ENCODE results near the gene ANTKMT. TPM values are rescaled to one million over a fixed set of nuclear protein-coding genes. Genes with fewer than 3 reads are reported as not detected.
A peak's percentile ranks its signal among the peaks of the same experiment; 100 is the strongest.

The ANTKMT gene
- total RNA-seq, 1 donor from 2014 or later, result 44.9 TPM

DNA sequence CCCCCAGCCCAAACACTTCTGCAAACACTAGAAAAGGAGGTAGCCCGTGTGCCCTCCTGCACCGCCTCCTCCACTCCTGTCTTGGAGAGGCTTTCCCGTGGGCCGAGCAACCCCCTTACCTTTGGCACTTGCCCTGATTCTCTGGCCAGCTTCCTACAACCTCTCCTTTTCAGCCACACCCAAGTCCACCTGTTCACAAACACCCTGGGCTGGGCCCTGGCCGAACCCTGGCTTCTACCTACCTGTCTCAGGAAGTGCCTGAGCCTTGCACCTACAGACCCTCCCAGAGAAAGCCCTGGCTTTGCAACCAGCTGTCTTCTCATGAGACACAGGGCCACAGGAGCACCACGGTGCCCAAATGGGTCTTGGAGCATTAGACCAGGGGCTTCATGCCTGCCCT lies 2.0 kb upstream of the ANTKMT start:
- peaks cover 12% of the 10 kb centered on the region for H3K4me1 Mint-ChIP-seq (ENCODE audit: low read depth)
- DNase-seq (ENCODE audit: low spot score, unreplicated experiment), result no peak
- H3K9me3 Mint-ChIP-seq (ENCODE audit: low read depth), result no peaks in the 10 kb centered on the region
- no peak overlapping the region for H3K27ac Mint-ChIP-seq
- TF ChIP-seq, protein P1, sequence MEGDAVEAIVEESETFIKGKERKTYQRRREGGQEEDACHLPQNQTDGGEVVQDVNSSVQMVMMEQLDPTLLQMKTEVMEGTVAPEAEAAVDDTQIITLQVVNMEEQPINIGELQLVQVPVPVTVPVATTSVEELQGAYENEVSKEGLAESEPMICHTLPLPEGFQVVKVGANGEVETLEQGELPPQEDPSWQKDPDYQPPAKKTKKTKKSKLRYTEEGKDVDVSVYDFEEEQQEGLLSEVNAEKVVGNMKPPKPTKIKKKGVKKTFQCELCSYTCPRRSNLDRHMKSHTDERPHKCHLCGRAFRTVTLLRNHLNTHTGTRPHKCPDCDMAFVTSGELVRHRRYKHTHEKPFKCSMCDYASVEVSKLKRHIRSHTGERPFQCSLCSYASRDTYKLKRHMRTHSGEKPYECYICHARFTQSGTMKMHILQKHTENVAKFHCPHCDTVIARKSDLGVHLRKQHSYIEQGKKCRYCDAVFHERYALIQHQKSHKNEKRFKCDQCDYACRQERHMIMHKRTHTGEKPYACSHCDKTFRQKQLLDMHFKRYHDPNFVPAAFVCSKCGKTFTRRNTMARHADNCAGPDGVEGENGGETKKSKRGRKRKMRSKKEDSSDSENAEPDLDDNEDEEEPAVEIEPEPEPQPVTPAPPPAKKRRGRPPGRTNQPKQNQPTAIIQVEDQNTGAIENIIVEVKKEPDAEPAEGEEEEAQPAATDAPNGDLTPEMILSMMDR (IDR thresholded peaks at IDR 0.05; ENCODE audit: unreplicated experiment), result no peak
- no peaks in the 10 kb centered on the region for H3K36me3 Mint-ChIP-seq (ENCODE audit: insufficient read depth)
- H3K27me3 Mint-ChIP-seq, result no peaks in the 10 kb centered on the region
- H3K4me3 Mint-ChIP-seq (ENCODE audit: low read depth), result peak overlapping the region; percentile 37

DNA sequence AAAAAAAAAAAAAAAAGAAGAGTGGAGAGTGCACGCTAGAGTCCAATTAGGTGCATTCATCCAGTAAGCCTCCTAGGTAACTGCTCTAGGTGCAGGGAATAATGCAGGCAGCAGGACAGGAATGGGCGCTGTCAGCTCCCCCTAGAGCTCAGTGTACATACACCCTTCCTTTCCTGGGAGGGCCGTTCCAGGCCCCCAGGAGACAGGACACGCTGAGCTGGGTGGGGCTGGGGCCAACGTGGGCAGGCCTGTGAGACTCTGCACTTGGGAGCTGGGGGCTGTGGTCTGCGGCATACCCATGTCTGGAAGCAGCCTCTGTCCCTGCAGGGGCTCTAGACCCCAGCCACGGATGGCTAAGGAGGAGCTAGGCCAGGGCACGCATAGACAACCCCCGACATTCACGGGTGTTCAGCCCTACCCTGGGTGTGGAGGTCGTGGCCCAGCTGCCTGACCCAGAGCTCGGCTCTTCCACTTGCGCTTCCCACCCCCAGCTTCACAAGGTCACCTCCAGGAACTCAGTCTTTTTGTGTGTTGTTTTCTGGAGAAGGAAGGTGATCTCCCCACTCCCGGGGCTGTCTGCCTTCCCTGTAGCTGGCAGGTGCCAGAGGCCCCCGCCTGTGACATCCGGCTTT lies 1.0 kb upstream of the ANTKMT start:
- no peaks in the 10 kb centered on the region for H3K9me3 Mint-ChIP-seq (ENCODE audit: low read depth)
- TF ChIP-seq, protein P1 (IDR thresholded peaks at IDR 0.05; ENCODE audit: unreplicated experiment), result peak; percentile 31
- peak overlapping the region; percentile 77 for H3K4me3 Mint-ChIP-seq (ENCODE audit: low read depth)
- no peak for DNase-seq (ENCODE audit: low spot score, unreplicated experiment)
- peaks cover 12% of the 10 kb centered on the region for H3K4me1 Mint-ChIP-seq (ENCODE audit: low read depth)
- H3K27me3 Mint-ChIP-seq, result no peaks in the 10 kb centered on the region
- peak overlapping the region; percentile 90 for H3K27ac Mint-ChIP-seq
- no peaks in the 10 kb centered on the region for H3K36me3 Mint-ChIP-seq (ENCODE audit: insufficient read depth)

DNA sequence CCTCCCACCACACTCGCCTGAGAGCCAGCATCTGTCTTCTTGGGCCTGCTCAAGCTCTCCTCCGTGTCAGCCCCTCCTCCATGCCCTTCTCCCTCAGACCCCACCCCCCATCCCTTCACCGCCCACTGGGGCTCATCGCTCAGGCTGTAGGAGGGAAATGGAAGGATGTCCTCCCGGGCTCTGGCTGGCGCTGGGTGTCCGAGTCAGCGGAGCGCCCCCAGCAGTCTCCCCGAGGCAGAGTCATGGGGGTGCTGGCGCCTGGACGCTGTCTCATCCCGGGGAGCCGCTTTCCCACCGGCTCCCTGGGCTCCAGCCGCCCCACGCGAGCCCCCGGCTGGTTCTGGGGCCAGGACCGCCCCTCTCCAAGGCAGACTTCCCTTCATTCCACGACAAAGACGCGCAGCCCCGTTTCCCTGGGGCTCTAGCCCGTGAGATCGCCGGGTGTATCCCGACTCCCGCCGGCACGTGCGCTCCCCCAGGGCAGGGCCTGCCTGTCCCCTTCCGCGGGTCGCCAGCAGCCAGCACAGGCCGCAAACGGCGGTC lies 428 bp upstream of the ANTKMT start:
- TF ChIP-seq, protein P1 (IDR thresholded peaks at IDR 0.05; ENCODE audit: unreplicated experiment), result no peak
- Mint-ChIP-seq H3K27me3 (peaks cover 5% of the 10 kb centered on the region), H3K9me3 (ENCODE audit: low read depth) (no peaks in the 10 kb centered on the region), H3K27ac (peak overlapping the region; percentile 90), H3K4me3 (ENCODE audit: low read depth) (peak overlapping the region; percentile 77), H3K4me1 (ENCODE audit: low read depth) (peaks cover 12% of the 10 kb centered on the region), H3K36me3 (ENCODE audit: insufficient read depth) (no peaks in the 10 kb centered on the region)
- DNase-seq (ENCODE audit: low spot score, unreplicated experiment), result no peak

DNA sequence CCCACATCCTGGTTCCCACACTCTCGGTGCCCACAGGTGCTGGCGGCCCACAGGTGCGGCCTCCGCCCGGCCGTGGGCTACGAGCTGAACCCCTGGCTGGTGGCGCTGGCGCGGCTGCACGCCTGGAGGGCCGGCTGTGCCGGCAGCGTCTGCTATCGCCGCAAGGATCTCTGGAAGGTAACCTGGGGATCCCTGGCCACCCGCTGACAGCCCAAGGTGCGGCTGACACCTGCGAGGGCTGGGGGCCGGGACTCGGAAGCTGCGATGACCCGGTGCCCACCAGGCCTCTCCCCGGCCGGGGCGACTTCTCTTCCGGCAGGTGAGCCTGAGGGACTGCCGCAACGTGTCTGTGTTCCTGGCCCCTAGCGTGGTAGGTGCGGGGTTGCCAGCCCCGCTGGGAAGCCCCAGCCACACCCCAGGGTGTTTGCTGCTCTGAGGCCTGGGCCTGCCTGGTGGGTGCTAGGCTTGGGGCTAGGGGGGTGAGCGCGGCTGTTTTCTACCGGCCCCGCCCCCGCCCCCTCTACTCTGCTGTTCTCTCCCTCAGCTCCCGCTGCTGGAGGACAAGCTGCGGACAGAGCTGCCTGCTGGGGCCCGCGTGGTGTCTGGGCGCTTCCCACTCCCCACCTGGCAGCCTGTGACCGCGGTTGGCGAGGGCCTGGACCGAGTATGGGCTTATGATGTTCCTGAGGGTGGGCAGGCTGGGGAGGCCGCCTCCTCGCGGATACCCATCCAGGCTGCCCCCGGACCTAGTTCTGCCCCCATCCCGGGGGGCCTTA lies 1.0 kb downstream of the ANTKMT start:
- no peak for DNase-seq (ENCODE audit: low spot score, unreplicated experiment)
- Mint-ChIP-seq H3K4me1 (ENCODE audit: low read depth) (peaks cover 8% of the 10 kb centered on the region), H3K27me3 (peaks cover 15% of the 10 kb centered on the region), H3K27ac (no peak overlapping the region), H3K4me3 (ENCODE audit: low read depth) (no peak overlapping the region), H3K9me3 (ENCODE audit: low read depth) (no peaks in the 10 kb centered on the region), H3K36me3 (ENCODE audit: insufficient read depth) (no peaks in the 10 kb centered on the region)
- TF ChIP-seq, protein P1 (IDR thresholded peaks at IDR 0.05; ENCODE audit: unreplicated experiment), result no peak

DNA sequence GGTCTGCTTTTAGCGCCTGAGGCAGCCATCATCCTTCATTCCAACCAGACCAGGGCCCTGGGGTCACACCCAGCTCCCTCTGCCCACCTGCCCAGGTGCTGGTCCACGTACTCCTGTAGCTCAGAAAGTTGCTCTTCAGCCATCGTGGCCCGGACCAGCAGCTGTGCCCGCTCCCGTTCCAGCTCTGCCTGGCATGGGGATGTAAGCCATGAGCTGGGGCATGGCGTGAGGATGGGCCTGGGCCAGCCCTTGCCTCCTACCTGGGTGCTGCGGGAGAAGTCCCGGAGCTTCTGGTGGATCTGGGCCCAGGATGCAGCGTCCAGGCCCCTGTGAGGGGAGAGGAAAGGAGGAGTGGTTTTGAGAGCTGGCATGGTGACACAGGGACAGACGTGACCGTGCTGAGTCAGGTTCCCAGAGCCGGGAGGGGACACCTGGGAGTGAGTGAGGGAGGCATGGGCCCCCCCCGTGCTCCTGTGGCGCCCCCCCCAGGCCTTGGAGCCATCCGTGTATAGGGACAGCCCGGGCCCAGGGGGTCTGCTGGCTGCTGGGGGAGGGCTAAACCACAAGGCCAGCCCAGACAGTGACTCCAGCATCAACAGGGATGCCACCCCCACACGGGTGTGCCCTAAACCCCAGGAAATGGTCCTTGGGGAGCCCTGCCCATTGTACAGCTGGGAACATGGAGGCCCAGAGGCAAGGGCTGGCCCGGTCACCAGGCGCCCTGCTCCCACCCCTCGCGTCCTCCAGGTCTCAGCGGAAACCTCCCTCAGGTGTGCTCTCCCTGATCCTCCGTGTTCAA lies 2.1 kb downstream of the ANTKMT start:
- Mint-ChIP-seq H3K27me3 (peaks cover 15% of the 10 kb centered on the region), H3K27ac (peak overlapping the region; percentile 41), H3K4me1 (ENCODE audit: low read depth) (peaks cover 8% of the 10 kb centered on the region), H3K4me3 (ENCODE audit: low read depth) (peak overlapping the region; percentile 41), H3K36me3 (ENCODE audit: insufficient read depth) (no peaks in the 10 kb centered on the region), H3K9me3 (ENCODE audit: low read depth) (no peaks in the 10 kb centered on the region)
- DNase-seq (ENCODE audit: low spot score, unreplicated experiment), result no peak
- TF ChIP-seq, protein P1 (IDR thresholded peaks at IDR 0.05; ENCODE audit: unreplicated experiment), result no peak

Data from progenitor cell of endocrine pancreas (in vitro differentiated cells).